WI38 (cell line): ENCODE data around the gene FAM110C.

ENCODE experiments used
- H3K4me3 ChIP-seq: 2 replicates; pipeline ENCODE4 v1.5.1; 2011; ENCODE audit warnings: low read depth, mild to moderate bottlenecking, control low read depth, low read length
- TF ChIP-seq, protein P1 (sequence below): IDR thresholded peaks from 2 replicates; pipeline ENCODE4 v1.5.1; 2012; ENCODE audit warnings: low read depth, mild to moderate bottlenecking, control low read depth, low read length

The FAM110C gene, protein sequence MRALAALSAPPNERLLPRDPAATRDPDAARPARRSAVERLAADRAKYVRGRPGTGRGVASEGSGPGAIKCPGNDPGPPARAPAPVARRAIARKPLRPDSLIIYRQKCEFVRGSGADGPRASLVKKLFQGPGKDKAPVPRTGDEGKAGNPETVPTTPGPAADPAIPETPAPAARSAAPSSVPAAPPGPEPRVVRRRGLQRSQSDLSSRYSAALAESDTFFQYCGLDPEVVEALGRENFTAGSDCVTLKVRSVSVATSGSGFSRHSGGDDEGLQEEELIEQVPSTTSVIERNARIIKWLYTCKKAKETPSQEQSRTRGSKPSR

DNA sequence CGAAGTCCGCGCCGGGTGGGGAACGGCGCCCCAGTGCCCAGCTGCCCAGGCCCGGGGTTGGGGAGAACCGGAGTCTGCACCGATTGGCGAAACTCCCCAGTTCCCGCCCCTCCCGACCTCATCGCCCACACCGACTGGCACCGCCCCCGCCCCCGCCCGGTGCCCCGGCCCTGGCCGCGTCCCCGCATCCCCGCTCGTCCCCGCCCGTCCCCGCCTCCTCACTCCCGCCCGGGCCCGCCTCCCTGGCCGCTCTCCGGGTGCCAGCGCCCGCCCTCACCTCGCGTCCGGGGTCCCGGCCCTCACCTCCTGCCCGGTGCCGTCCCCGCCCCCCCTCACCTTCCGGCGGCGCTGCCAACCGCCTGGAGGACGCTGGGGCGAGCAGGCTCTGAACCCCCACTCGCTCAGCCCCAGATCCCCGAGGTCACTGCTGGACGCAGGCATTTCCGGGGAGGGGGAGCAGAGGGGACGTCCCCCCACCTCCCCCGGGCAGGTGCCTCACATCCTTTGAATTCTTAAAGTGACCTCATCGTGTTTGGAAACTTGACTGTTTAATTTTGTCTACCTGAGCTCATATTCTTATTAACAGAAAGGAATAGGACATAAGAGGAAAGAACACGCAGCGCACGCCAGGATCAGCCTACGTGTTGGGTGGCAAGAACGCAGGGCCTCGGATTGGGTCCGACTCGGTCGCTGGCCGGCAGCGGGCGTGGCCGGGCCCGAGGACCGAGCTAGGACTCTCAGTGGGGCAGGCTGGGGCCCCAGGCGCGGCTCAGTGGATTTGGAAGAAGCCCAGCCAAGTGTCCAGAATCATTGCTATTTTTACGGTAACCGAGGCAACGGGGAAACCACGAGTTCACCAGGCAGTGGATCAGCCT lies at the start of gene FAM110C:
FAM110C (minus strand) TSS at position 35 of the 875 bp plus-strand sequence. CDS start 120 bp downstream, outside the sequence.
- H3K4me3 ChIP-seq = no peak within 1 kb of the TSS
- TF ChIP-seq, protein P1, sequence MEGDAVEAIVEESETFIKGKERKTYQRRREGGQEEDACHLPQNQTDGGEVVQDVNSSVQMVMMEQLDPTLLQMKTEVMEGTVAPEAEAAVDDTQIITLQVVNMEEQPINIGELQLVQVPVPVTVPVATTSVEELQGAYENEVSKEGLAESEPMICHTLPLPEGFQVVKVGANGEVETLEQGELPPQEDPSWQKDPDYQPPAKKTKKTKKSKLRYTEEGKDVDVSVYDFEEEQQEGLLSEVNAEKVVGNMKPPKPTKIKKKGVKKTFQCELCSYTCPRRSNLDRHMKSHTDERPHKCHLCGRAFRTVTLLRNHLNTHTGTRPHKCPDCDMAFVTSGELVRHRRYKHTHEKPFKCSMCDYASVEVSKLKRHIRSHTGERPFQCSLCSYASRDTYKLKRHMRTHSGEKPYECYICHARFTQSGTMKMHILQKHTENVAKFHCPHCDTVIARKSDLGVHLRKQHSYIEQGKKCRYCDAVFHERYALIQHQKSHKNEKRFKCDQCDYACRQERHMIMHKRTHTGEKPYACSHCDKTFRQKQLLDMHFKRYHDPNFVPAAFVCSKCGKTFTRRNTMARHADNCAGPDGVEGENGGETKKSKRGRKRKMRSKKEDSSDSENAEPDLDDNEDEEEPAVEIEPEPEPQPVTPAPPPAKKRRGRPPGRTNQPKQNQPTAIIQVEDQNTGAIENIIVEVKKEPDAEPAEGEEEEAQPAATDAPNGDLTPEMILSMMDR = no peak

DNA sequence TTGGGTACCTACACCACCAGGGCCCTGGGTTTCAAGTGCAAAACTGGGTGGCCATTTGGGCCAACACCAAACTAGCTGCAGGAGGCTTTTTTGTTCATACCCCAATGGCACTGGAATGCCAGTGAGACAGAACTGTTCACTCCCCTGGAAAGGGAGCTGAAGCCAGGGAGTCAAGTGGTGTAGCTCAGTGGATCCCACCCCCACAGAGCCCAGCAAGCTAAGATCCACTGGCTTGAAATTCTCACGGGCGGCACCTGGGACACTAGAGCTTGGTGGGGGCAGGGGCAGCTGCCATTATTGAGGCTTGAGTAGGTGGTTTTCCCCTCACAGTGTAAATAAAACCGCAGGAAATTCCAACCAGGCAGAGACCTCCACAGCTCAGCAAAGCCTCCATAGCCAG lies 46.0 kb upstream of the FAM110C start:
- H3K4me3 ChIP-seq = no peak overlapping the region
- TF ChIP-seq, protein P1 = no peak

DNA sequence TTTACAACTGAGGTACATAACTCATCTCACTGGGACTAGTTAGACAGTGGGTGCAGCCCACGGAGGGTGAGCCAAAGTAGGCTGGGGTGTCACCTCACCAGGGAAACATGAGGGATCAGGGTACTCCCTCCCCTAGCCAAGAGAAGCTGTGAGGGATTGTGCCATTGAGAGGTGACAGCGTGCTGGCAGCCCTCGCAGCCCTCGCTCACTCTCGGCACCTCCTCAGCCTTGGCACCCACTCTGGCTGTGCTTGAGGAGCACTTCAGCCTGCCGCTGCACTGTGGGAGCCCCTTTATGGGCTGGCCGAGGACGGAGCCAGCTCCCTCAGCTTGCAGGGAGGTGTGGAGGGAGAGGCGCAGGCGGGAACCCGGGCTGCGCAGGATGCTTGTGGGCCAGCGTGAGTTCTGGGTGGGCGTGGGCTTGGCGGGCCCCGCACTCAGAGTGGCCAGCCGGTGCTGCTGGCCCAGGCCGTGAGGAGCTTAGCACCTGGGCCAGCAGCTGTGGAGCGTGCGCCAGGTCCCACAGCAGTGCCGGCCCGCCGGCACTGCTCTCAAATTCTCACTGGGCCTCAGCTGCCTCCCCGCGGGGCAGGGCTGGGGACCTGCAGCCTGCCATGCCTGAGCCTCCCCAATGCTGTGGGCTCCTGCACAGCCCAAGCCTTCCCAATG lies 44.5 kb upstream of the FAM110C start:
- TF ChIP-seq, protein P1 = no peak
- H3K4me3 ChIP-seq = no peak overlapping the region

DNA sequence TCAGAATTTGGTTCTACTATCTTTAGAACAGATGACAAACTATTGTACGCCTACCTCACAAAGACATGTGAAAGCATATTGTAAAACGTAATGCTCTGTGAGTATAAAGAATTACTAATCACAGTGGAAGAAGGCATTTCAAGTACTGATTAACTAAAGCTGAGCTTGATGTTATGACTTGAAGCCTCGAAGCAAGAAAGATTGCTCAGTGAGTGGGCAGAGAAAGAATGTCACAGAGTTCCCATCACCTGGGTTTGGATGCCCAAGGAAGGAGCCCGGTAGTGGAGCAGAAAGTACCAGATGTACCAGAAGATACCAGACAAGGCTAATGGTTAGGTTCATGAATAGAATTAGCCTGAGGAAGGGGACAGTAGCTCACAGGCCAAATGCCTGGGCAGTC lies 39.5 kb upstream of the FAM110C start:
- TF ChIP-seq, protein P1 = no peak

DNA sequence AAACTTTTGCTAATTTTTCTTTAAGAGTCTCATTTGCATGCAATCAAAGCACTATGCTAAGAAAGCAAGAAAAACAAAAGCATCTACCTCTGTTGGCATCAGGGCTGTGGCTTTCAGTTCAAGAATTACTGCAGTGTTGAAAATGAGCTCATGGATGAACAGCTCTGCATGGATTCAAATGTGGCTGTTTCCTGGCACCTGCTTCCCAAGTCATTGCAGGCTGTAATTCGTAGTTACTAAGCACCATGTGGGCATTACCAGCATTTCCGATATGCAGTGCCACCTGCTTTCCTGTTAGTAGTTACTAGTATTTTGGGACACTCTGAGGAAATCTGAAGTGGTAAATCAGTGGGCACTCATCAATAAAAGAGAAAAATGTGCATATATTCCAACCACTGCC lies 37.8 kb upstream of the FAM110C start:
- no peak overlapping the region for H3K4me3 ChIP-seq
- TF ChIP-seq, protein P1 = no peak

More for the DNA sequence above, 39.5 kb upstream of the FAM110C start:
- H3K4me3 ChIP-seq = no peak overlapping the region

DNA sequence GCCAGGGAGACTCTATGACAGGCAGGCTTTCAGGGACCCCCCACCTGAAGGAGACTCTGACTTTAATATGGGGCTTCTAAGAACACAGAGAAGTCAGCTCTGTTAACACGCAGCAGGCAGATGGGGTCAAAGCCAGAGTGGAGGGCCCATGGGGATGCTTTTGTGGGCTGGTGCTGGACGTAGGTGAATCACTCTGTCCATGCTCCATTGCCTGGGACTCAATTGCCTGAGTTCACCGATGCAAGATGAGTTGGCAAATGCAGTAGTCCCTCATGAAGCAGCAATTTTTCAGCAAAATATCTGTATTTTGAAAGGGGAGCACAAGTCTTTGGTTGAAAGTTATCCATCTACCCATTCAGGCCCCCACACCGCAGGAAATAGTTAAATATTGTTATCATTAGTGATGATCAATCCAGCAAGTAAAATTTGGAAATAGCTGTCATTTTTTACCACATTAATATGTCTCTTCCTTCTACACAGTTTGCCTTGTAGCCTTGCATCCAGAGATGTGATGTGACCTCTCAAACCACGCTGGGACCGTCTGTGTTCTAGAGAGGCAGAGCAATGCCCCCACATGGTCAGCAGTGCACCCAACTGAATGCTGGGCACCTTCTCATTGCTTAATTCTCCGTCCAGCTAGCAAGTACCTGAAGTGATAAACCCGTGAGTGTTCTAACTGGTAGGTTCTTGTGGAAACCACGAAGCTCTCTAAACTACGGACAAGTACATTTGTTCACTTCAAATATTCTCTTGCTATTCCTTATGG lies 34.8 kb upstream of the FAM110C start:
- H3K4me3 ChIP-seq = no peak overlapping the region
- TF ChIP-seq, protein P1 = no peak
